Cardiac muscle cell (in vitro differentiated cells and primary cell): ENCODE measurements around the gene CDH4. TPM values are rescaled to one million over a fixed set of nuclear protein-coding genes. Genes with fewer than 3 reads are reported as not detected.
"Not testable (repeated sequence)": the region's sequence is repeated elsewhere in the genome, so short reads cannot be mapped to it uniquely, and the experiment has no call there.

Source experiments
- DNase-seq, 2 donors: peaks; one replicate each; pipeline versions ENCODE4 v3.0.0 to v3.0.0-alpha.2; 2010 to 2017; ENCODE audit warnings: low read depth in 1 of 2, low spot score in 1 of 2
- H3K27ac ChIP-seq: fragments of 200-600 bp; sonication (generic); 2 replicates; pipeline ENCODE4 v1.5.1; 2016
- H3K27me3 ChIP-seq: fragments of 200-600 bp; sonication (generic); 2 replicates; pipeline ENCODE4 v1.6.0; 2016; ENCODE audit warnings: control low read depth
- H3K36me3 ChIP-seq: fragments of 200-600 bp; sonication (generic); 2 replicates; pipeline ENCODE4 v1.5.1; 2016; ENCODE audit warnings: control low read depth
- H3K4me1 ChIP-seq: fragments of 200-600 bp; sonication (generic); 2 replicates; pipeline ENCODE4 v1.8.1; 2017; ENCODE audit warnings: low read depth, mild to moderate bottlenecking, mixed run types
- H3K4me3 ChIP-seq: fragments of 200-600 bp; sonication (generic); 2 replicates; pipeline ENCODE4 v1.5.1; 2016; ENCODE audit warnings: mild to moderate bottlenecking
- H3K9me3 ChIP-seq: fragments of 200-600 bp; sonication (generic); 2 replicates; pipeline ENCODE4 v1.5.1; 2017; ENCODE audit warnings: low read depth, mild to moderate bottlenecking, control low read depth
- CTCF ChIP-seq: IDR thresholded peaks from 2 replicates; pipeline ENCODE4 v1.5.1; 2012; ENCODE audit warnings: low read depth, mild to moderate bottlenecking, low read length
- polyA plus RNA-seq: library from polyadenylated mRNA; unstranded; fragments of >200 nt; fragmentation: Nextera tagmentation; extraction: Ambion mirVana; gene quantifications from 2 replicates; pipeline ENCODE4 v1.2.1, GENCODE V29; 2016
- total RNA-seq: library from RNA; depleted of rRNA; stranded (reverse); fragments of >200 nt; gene quantifications from 2 replicates; pipeline ENCODE4 v1.2.3, GENCODE V29; 2016

CDH4 gene
- total and polyA plus RNA-seq, 2 experiments from 2014 or later, result 0.43 to 0.80 TPM

- no peaks in the 10 kb centered on the region for H3K9me3 ChIP-seq
- H3K36me3 ChIP-seq, result no peaks in the 10 kb centered on the region
- no peaks in the 10 kb centered on the region for H3K27me3 ChIP-seq
- TF ChIP-seq CTCF, result no peak
- no peaks in the 10 kb centered on the region for H3K4me1 ChIP-seq
- no peak for DNase-seq
- no peak overlapping the region for H3K27ac ChIP-seq
- H3K4me3 ChIP-seq, result no peak overlapping the region
These were observed 225.4 kb downstream of the CDH4 start for GRCh38 chr20:61477451-61477861.

GRCh38 chr20:61478094-61478493 is 226.0 kb downstream of the CDH4 start:
- H3K36me3 ChIP-seq, result no peaks in the 10 kb centered on the region
- H3K27ac ChIP-seq, result no peak overlapping the region
- no peak overlapping the region for H3K4me3 ChIP-seq
- no peaks in the 10 kb centered on the region for H3K4me1 ChIP-seq
- no peaks in the 10 kb centered on the region for H3K9me3 ChIP-seq
- DNase-seq, result no peak
- no peaks in the 10 kb centered on the region for H3K27me3 ChIP-seq
- TF ChIP-seq CTCF, result no peak

- TF ChIP-seq CTCF, result no peak
- no peaks in the 10 kb centered on the region for H3K27me3 ChIP-seq
- H3K4me1 ChIP-seq, result no peaks in the 10 kb centered on the region
- H3K4me3 ChIP-seq, result no peak overlapping the region
- H3K27ac ChIP-seq, result no peak overlapping the region
- H3K36me3 ChIP-seq, result no peaks in the 10 kb centered on the region
- no peaks in the 10 kb centered on the region for H3K9me3 ChIP-seq
- no peak for DNase-seq
These were observed 226.7 kb downstream of the CDH4 start for GRCh38 chr20:61478611-61479305.

- not testable (repeated sequence) for H3K27me3 ChIP-seq, H3K36me3 ChIP-seq, H3K9me3 ChIP-seq, H3K4me3 ChIP-seq, H3K27ac ChIP-seq, H3K4me1 ChIP-seq, DNase-seq
These were observed 227.4 kb downstream of the CDH4 start for GRCh38 chr20:61479433-61479832.

- H3K36me3 ChIP-seq, result no peaks in the 10 kb centered on the region
- H3K4me1 ChIP-seq, result no peaks in the 10 kb centered on the region
- no peaks in the 10 kb centered on the region for H3K9me3 ChIP-seq
- H3K27me3 ChIP-seq, result no peaks in the 10 kb centered on the region
- TF ChIP-seq CTCF, result no peak
- H3K4me3 ChIP-seq, result no peak overlapping the region
- no peak overlapping the region for H3K27ac ChIP-seq
- no peak for DNase-seq
These were observed 228.2 kb downstream of the CDH4 start for GRCh38 chr20:61480158-61480825.

GRCh38 chr20:61482056-61482887 is 230.2 kb downstream of the CDH4 start:
- H3K4me1 ChIP-seq, result no peaks in the 10 kb centered on the region
- no peaks in the 10 kb centered on the region for H3K27me3 ChIP-seq
- H3K9me3 ChIP-seq, result no peaks in the 10 kb centered on the region
- H3K27ac ChIP-seq, result no peak overlapping the region
- no peaks in the 10 kb centered on the region for H3K36me3 ChIP-seq
- DNase-seq, result no peak
- H3K4me3 ChIP-seq, result no peak overlapping the region
- TF ChIP-seq CTCF, result no peak
